ENCODE measurements around the gene SLC2A9. TPM values are rescaled to one million over a fixed set of nuclear protein-coding genes. Genes with fewer than 3 reads are reported as not detected.

SLC2A9 gene
- total and polyA plus RNA-seq, 2 experiments from 2014 or later: 6.2 to 7.8 TPM

DNA sequence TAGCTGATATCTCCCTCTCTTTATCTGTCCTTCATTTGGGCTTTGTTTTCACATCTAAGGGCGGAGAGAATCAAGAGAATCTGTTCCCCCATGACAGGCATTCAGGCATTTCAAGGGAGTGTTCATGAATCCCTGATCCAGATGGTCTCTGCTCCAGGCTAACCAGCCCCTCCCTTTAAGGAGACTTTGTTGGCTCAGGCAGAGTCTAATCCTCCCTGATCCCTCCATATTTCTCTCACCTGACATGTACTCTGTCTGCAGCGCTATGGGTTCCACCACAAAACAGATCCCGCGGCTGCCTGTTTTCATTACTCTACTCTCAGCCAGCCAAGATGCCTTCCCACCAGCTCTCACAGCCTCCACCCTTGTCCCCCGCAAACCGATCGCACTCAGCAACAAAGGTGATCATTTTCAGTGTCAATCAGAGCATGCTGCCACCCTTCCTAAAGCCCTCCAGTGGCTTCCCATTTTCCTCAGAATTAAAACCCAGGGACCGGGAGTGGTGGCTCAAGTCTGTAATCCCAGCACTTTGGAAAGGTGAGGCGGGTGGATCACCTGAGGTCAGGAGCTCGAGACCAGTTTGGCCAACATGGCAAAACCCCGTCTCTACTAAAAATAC lies 30.3 kb upstream of the SLC2A9 start:
- Histone ChIP-seq H3K9me2 (replicated peaks; ENCODE audit: insufficient read depth) (no peaks in the 10 kb centered on the region), H3K36me3 (replicated peaks; ENCODE audit: insufficient read depth, low read depth) (no peaks in the 10 kb centered on the region), H3K9me3 (ENCODE audit: low read depth) (no peaks in the 10 kb centered on the region), H3K4me2 (no peak overlapping the region), H3K79me2 (no peaks in the 10 kb centered on the region), H2AFZ (no peak overlapping the region), H3K27me3 (no peaks in the 10 kb centered on the region), H3K27ac (no peak overlapping the region), H3K4me3 (no peak overlapping the region), H4K20me1 (ENCODE audit: insufficient read depth, poor library complexity, severe bottlenecking) (no peaks in the 10 kb centered on the region), H3K4me1 (ENCODE audit: insufficient read depth) (peaks cover 10% of the 10 kb centered on the region)
- 72% methylated on average over 11 of the region's 11 CpGs for WGBS (ENCODE audit: low lambda C conversion rate, missing lambda C conversion rate)
- TF ChIP-seq EZH2phosphoT487 (IDR thresholded peaks at IDR 0.05; ENCODE audit: low read depth, severe bottlenecking, unreplicated experiment) (no peak), EZH2 (IDR thresholded peaks at IDR 0.05; ENCODE audit: borderline replicate concordance) (no peak)
- TF ChIP-seq, protein P1, sequence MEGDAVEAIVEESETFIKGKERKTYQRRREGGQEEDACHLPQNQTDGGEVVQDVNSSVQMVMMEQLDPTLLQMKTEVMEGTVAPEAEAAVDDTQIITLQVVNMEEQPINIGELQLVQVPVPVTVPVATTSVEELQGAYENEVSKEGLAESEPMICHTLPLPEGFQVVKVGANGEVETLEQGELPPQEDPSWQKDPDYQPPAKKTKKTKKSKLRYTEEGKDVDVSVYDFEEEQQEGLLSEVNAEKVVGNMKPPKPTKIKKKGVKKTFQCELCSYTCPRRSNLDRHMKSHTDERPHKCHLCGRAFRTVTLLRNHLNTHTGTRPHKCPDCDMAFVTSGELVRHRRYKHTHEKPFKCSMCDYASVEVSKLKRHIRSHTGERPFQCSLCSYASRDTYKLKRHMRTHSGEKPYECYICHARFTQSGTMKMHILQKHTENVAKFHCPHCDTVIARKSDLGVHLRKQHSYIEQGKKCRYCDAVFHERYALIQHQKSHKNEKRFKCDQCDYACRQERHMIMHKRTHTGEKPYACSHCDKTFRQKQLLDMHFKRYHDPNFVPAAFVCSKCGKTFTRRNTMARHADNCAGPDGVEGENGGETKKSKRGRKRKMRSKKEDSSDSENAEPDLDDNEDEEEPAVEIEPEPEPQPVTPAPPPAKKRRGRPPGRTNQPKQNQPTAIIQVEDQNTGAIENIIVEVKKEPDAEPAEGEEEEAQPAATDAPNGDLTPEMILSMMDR (IDR thresholded peaks at IDR 0.05; ENCODE audit: poor library complexity): no peak
- no peak for DNase-seq (ENCODE audit: low spot score)

DNA sequence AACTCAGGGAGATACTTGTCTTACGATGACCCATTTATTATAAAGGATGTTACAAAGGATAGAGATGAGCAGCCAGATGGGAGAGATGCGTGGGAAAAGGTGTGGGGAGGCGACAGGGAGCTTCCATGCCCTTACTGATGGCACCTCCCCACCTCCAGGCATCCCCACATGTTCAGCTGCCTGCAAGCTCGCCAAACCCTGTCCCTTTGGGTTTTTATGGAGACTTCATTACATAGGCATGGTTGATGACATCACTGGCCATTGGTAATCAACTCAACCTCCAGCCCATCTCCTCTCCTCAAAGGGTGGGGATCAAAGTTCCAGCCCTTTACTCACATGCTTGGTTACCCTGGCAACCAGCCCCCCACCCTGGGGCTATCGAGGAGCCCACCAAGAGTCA lies 29.4 kb upstream of the SLC2A9 start:
- H3K36me3 ChIP-seq (replicated peaks; ENCODE audit: insufficient read depth, low read depth): no peaks in the 10 kb centered on the region
- H3K27me3 ChIP-seq: no peaks in the 10 kb centered on the region
- no peaks in the 10 kb centered on the region for H3K79me2 ChIP-seq
- no peaks in the 10 kb centered on the region for H4K20me1 ChIP-seq (ENCODE audit: insufficient read depth, poor library complexity, severe bottlenecking)
- 80% methylated on average over 5 of the region's 5 CpGs for WGBS (ENCODE audit: low lambda C conversion rate, missing lambda C conversion rate)
- no peak overlapping the region for H3K4me2 ChIP-seq
- DNase-seq (ENCODE audit: low spot score): no peak
- peaks cover 10% of the 10 kb centered on the region for H3K4me1 ChIP-seq (ENCODE audit: insufficient read depth)
- H2AFZ ChIP-seq: no peak overlapping the region
- no peak overlapping the region for H3K4me3 ChIP-seq
- TF ChIP-seq, protein P1 (IDR thresholded peaks at IDR 0.05; ENCODE audit: poor library complexity): no peak
- TF ChIP-seq EZH2phosphoT487 (IDR thresholded peaks at IDR 0.05; ENCODE audit: low read depth, severe bottlenecking, unreplicated experiment) (no peak), EZH2 (IDR thresholded peaks at IDR 0.05; ENCODE audit: borderline replicate concordance) (no peak)
- H3K9me2 ChIP-seq (replicated peaks; ENCODE audit: insufficient read depth): no peaks in the 10 kb centered on the region
- no peak overlapping the region for H3K27ac ChIP-seq
- no peaks in the 10 kb centered on the region for H3K9me3 ChIP-seq (ENCODE audit: low read depth)

DNA sequence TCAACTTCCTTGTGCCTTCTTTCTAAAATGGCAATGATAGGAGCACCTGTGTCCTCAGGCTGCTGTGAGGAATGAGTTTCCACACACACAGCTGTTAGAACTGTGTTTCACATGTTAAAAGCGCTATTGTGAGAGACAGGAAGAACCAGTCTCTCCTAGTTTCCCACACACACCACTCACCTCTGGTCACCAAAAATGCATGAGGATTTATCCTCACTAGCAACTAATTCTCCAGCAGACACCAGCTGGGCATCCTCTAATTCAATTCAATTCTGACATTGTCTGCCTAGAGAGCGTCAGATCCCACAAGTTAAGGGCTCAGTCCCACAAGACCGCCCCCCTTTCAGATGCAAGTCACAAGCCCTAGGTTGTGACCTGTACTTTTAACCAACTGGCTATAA lies 29.0 kb upstream of the SLC2A9 start:
- Histone ChIP-seq H4K20me1 (ENCODE audit: insufficient read depth, poor library complexity, severe bottlenecking) (no peaks in the 10 kb centered on the region), H3K9me3 (ENCODE audit: low read depth) (no peaks in the 10 kb centered on the region), H3K4me1 (ENCODE audit: insufficient read depth) (peaks cover 10% of the 10 kb centered on the region), H2AFZ (no peak overlapping the region), H3K79me2 (no peaks in the 10 kb centered on the region), H3K4me3 (no peak overlapping the region), H3K36me3 (replicated peaks; ENCODE audit: insufficient read depth, low read depth) (no peaks in the 10 kb centered on the region), H3K4me2 (no peak overlapping the region), H3K27me3 (no peaks in the 10 kb centered on the region), H3K9me2 (replicated peaks; ENCODE audit: insufficient read depth) (no peaks in the 10 kb centered on the region), H3K27ac (no peak overlapping the region)
- no peak for DNase-seq (ENCODE audit: low spot score)
- TF ChIP-seq, protein P1 (IDR thresholded peaks at IDR 0.05; ENCODE audit: poor library complexity): no peak
- TF ChIP-seq EZH2phosphoT487 (IDR thresholded peaks at IDR 0.05; ENCODE audit: low read depth, severe bottlenecking, unreplicated experiment) (no peak), EZH2 (IDR thresholded peaks at IDR 0.05; ENCODE audit: borderline replicate concordance) (no peak)
- WGBS (ENCODE audit: low lambda C conversion rate, missing lambda C conversion rate): 71% methylated on average over 3 of the region's 3 CpGs

Measured in hepatocyte (in vitro differentiated cells).